ENCODE measurements around the gene SETX.

DNA sequence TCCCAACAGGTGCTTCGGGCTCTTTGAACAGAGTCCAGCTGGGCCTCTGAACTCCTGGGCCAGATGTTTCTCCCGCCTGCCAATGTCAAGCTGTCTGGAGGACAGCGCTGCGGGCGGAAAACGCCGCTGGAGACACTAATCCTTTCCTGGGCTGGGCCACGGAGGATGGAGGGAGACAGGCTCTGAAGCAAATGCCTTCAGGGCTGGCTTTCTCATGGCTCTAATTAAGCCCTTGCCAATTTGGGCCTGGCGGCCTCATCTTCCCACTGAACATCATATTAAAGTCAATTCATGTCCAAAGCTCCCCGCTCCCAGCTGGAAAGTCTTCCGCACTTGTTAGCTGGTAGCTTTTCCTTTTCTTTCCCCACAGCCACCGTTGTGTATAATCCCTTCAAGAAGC lies 120.3 kb downstream of the SETX start:
- TF ChIP-seq, protein P1, sequence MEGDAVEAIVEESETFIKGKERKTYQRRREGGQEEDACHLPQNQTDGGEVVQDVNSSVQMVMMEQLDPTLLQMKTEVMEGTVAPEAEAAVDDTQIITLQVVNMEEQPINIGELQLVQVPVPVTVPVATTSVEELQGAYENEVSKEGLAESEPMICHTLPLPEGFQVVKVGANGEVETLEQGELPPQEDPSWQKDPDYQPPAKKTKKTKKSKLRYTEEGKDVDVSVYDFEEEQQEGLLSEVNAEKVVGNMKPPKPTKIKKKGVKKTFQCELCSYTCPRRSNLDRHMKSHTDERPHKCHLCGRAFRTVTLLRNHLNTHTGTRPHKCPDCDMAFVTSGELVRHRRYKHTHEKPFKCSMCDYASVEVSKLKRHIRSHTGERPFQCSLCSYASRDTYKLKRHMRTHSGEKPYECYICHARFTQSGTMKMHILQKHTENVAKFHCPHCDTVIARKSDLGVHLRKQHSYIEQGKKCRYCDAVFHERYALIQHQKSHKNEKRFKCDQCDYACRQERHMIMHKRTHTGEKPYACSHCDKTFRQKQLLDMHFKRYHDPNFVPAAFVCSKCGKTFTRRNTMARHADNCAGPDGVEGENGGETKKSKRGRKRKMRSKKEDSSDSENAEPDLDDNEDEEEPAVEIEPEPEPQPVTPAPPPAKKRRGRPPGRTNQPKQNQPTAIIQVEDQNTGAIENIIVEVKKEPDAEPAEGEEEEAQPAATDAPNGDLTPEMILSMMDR (IDR thresholded peaks at IDR 0.05; ENCODE audit: low read length), result no peak
- no peak for TF ChIP-seq EZH2 (IDR thresholded peaks at IDR 0.05; ENCODE audit: borderline replicate concordance, low read length)
